Endodermal cell (in vitro differentiated cells): Measurements from ENCODE around the gene BRIX1. TPM values are rescaled to one million over a fixed set of nuclear protein-coding genes. Genes with fewer than 3 reads are reported as not detected.

ENCODE experiments used
- DNase-seq: peaks from one replicate; pipeline ENCODE4 v3.0.0-alpha.2; 2017
- H3K27ac ChIP-seq: 2 replicates; pipeline ENCODE4 v1.5.1; 2013; ENCODE audit warnings: mild to moderate bottlenecking, low read depth, low read length, moderate library complexity
- H3K27me3 ChIP-seq: 2 replicates; pipeline ENCODE4 v1.6.1; 2013; ENCODE audit warnings: mild to moderate bottlenecking, low read length, moderate library complexity; ENCODE audit not compliant: insufficient read depth, control insufficient read depth, poor library complexity, severe bottlenecking
- H3K36me3 ChIP-seq: 2 replicates; pipeline ENCODE4 v1.7.0; 2013; ENCODE audit warnings: mild to moderate bottlenecking, low read length, moderate library complexity; ENCODE audit not compliant: control insufficient read depth, insufficient read depth
- H3K4me1 ChIP-seq: one replicate; pipeline ENCODE4 v1.7.0; 2013; ENCODE audit warnings: low read length; ENCODE audit not compliant: control insufficient read depth, insufficient read depth
- H3K4me3 ChIP-seq: 2 replicates; pipeline ENCODE4 v1.5.1; 2013; ENCODE audit warnings: mild to moderate bottlenecking, low read length, moderate library complexity
- H3K9ac ChIP-seq: 2 replicates; pipeline ENCODE4 v1.6.1; 2013; ENCODE audit warnings: mild to moderate bottlenecking, low read length, moderate library complexity; ENCODE audit not compliant: poor library complexity, severe bottlenecking; ENCODE audit errors: extremely low read depth
- H3K9me3 ChIP-seq: 2 replicates; pipeline ENCODE4 v1.6.1; 2013; ENCODE audit warnings: mild to moderate bottlenecking, low read length, moderate library complexity; ENCODE audit not compliant: control insufficient read depth
- H3K27ac Mint-ChIP-seq: 2 replicates; pipeline ENCODE4 v1.8.0; 2020; ENCODE audit warnings: mixed read lengths
- H3K27me3 Mint-ChIP-seq: 2 replicates; pipeline ENCODE4 v1.8.0; 2021; ENCODE audit warnings: mild to moderate bottlenecking, mixed read lengths; ENCODE audit not compliant: insufficient read depth
- H3K36me3 Mint-ChIP-seq: 2 replicates; pipeline ENCODE4 v1.8.0; 2020; ENCODE audit warnings: low read depth, mixed read lengths
- H3K4me1 Mint-ChIP-seq: 2 replicates; pipeline ENCODE4 v1.8.0; 2020; ENCODE audit warnings: mixed read lengths
- H3K4me3 Mint-ChIP-seq: 2 replicates; pipeline ENCODE4 v1.8.0; 2020; ENCODE audit warnings: mild to moderate bottlenecking, moderate library complexity, mixed read lengths
- H3K9me3 Mint-ChIP-seq: 2 replicates; pipeline ENCODE4 v1.8.0; 2020; ENCODE audit warnings: mild to moderate bottlenecking, mixed read lengths
- CTCF ChIP-seq: fragments of 200-600 bp; sonication (generic); conservative IDR thresholded peaks from 2 replicates; pipeline ENCODE4 v1.5.0; 2021; ENCODE audit warnings: antibody characterized with exemption, mild to moderate bottlenecking
- WGBS, 2 experiments: methylation state at CpG; one replicate each; pipeline versions ENCODE4 v1.1.5 to v1.1.7; 2013; ENCODE audit warnings: missing lambda C conversion rate in 2 of 2, mixed read lengths in 1 of 2; ENCODE audit not compliant: insufficient coverage in 1 of 2, insufficient read length in 1 of 2; 5-methylcytosine and 5-hydroxymethylcytosine counted together
- total RNA-seq, 2 donors: library from RNA; stranded (reverse); fragmentation: NEBNext Ultra II Directional in 1 of 2; extraction: Animal tissue kit (Norgen Biotek cat#: 25700) in 1 of 2; gene quantifications; 2 replicates in 1 of 2; 3 replicates in 1 of 2; pipeline ENCODE4 v1.2.1, GENCODE V29; 2021

BRIX1 gene
- total RNA-seq, 2 donors from 2014 or later, result 46.0 to 54.7 TPM

DNA sequence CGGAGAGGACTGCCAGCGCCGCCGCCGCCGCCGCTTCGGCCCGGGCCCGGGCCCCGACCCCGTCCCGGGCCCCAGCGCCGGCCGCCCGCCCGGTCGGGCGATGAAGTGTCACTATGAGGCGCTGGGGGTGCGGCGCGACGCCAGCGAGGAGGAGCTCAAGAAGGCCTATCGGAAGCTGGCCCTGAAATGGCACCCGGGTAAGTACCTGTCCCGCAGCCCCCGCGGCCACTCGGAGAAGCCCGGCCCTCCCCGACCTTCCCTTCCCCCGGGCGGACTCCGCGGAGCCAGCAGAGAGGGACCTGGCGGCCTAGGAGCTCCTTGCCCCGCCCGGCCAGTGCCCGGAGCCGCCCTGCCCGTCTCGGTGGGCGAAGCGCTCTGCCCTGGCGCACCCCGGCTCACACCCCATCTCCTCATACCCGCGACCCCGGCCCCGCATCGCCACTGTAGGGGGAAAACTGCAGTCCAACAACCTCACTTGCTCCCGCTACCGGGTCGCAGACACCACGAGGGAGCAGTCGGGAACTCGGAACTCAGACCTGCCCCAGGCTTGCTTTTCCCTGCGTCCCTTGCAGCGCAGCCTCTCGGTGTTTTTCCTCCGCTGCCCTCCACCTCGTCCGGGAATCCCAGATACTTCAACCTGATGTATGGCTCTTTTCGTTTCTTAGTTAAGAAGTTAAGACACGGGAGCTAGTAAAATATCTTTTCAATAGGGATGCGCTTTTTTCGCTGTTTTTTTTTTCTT is 14.4 kb downstream of the BRIX1 start:
- 0% methylated on average over 35 to 70 of the region's 70 CpGs for WGBS, 2 experiments
- no peaks in the 10 kb centered on the region for H3K27me3 ChIP-seq
- Mint-ChIP-seq H3K27ac (peak overlapping the region; percentile 99), H3K36me3 (peaks cover 24% of the 10 kb centered on the region), H3K9me3 (no peaks in the 10 kb centered on the region), H3K27me3 (no peaks in the 10 kb centered on the region), H3K4me1 (peaks cover 11% of the 10 kb centered on the region), H3K4me3 (peak overlapping the region; percentile 96)
- H3K27ac ChIP-seq, result peak overlapping the region; percentile 81
- peaks cover 38% of the 10 kb centered on the region for H3K36me3 ChIP-seq
- H3K9me3 ChIP-seq, result no peaks in the 10 kb centered on the region
- peak overlapping the region; percentile 55 for H3K9ac ChIP-seq
- H3K4me1 ChIP-seq, result no peaks in the 10 kb centered on the region
- peak; percentile 92 for DNase-seq
- H3K4me3 ChIP-seq, result peak overlapping the region; percentile 92
- peak; percentile 21 for TF ChIP-seq CTCF

- peak overlapping the region; percentile 55 for H3K9ac ChIP-seq
- DNase-seq, result no peak
- Mint-ChIP-seq H3K27ac (peak overlapping the region; percentile 99), H3K27me3 (no peaks in the 10 kb centered on the region), H3K4me3 (peak overlapping the region; percentile 96), H3K36me3 (peaks cover 20% of the 10 kb centered on the region), H3K9me3 (no peaks in the 10 kb centered on the region), H3K4me1 (peaks cover 11% of the 10 kb centered on the region)
- no peaks in the 10 kb centered on the region for H3K9me3 ChIP-seq
- peak overlapping the region; percentile 92 for H3K4me3 ChIP-seq
- WGBS, 2 experiments, result 0 to 10% methylated on average over 2 to 3 of the region's 3 CpGs
- peaks cover 38% of the 10 kb centered on the region for H3K36me3 ChIP-seq
- no peak overlapping the region for H3K27ac ChIP-seq
- no peaks in the 10 kb centered on the region for H3K27me3 ChIP-seq
- no peaks in the 10 kb centered on the region for H3K4me1 ChIP-seq
- no peak for TF ChIP-seq CTCF
These were observed 14.9 kb downstream of the BRIX1 start for GRCh38 chr5:34930462-34930844.

DNA sequence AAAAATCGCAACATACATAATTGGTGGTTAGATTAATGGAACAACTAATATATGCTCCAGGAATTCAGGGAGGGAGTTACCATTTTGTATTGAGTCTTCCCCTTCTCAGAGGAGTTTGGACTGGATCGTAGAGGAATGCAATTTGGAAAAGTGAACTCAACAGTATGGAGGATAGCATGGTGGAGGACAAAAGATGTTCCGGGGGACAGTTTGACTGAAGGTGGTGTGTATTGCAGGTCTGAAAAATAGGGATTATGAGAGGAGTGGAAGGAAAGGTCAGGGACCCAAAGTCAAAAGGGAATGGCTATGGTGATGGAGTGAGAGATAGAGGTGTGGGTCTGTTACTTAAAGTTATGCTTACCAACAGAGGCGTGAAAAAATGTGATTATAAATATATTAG is 15.4 kb downstream of the BRIX1 start:
- peaks cover 18% of the 10 kb centered on the region for H3K36me3 Mint-ChIP-seq
- H3K9me3 ChIP-seq, result no peaks in the 10 kb centered on the region
- H3K27me3 ChIP-seq, result no peaks in the 10 kb centered on the region
- H3K9ac ChIP-seq, result peak overlapping the region; percentile 55
- no peaks in the 10 kb centered on the region for H3K9me3 Mint-ChIP-seq
- peak overlapping the region; percentile 92 for H3K4me3 ChIP-seq
- 70 to 76% methylated on average over 4 of the region's 4 CpGs for WGBS, 2 experiments
- TF ChIP-seq CTCF, result no peak
- peaks cover 11% of the 10 kb centered on the region for H3K4me1 Mint-ChIP-seq
- no peaks in the 10 kb centered on the region for H3K27me3 Mint-ChIP-seq
- no peak overlapping the region for H3K27ac ChIP-seq
- peak overlapping the region; percentile 20 for H3K27ac Mint-ChIP-seq
- no peaks in the 10 kb centered on the region for H3K4me1 ChIP-seq
- H3K4me3 Mint-ChIP-seq, result peak overlapping the region; percentile 96
- peaks cover 39% of the 10 kb centered on the region for H3K36me3 ChIP-seq
- no peak for DNase-seq
